Measurements from ENCODE around the gene CRCP.
A peak's percentile ranks its signal among the peaks of the same experiment; 100 is the strongest.
"Not testable (repeated sequence)": the region's sequence is repeated elsewhere in the genome, so short reads cannot be mapped to it uniquely, and the experiment has no call there.

CRCP gene

GRCh38 chr7:66114743-66115649 is at the start of gene CRCP:
TSS of gene CRCP (plus strand) at chr7:66114847. CDS start at chr7:66114963, 116 bp downstream.
- DNase-seq (ENCODE audit: low read depth): no peak
- TF ChIP-seq, protein P1, sequence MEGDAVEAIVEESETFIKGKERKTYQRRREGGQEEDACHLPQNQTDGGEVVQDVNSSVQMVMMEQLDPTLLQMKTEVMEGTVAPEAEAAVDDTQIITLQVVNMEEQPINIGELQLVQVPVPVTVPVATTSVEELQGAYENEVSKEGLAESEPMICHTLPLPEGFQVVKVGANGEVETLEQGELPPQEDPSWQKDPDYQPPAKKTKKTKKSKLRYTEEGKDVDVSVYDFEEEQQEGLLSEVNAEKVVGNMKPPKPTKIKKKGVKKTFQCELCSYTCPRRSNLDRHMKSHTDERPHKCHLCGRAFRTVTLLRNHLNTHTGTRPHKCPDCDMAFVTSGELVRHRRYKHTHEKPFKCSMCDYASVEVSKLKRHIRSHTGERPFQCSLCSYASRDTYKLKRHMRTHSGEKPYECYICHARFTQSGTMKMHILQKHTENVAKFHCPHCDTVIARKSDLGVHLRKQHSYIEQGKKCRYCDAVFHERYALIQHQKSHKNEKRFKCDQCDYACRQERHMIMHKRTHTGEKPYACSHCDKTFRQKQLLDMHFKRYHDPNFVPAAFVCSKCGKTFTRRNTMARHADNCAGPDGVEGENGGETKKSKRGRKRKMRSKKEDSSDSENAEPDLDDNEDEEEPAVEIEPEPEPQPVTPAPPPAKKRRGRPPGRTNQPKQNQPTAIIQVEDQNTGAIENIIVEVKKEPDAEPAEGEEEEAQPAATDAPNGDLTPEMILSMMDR (IDR thresholded peaks at IDR 0.05; ENCODE audit: control insufficient read depth, insufficient read depth, low read depth, low read length, missing control alignments): peak; percentile 40

DNA sequence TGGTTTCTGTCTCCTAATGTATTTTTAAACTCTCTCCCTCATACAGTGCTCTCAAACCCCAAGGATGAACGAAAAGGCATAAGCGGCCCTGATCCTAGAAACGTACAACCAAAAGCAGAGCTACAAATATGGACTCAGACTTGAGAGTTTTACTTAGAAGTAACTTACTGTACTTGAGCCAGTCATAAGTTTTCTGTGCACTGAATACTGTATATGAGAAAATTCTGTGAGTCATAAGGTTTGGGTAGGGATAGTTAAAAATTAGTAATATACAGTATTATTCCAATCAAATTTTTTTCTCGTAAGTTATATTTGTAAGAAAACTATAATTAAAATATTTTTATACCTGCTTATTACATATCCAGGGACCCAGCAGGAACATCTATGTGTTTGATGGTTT is 44.9 kb upstream of the CRCP start:
- no peak for DNase-seq (ENCODE audit: low read depth)
- H3K4me3 ChIP-seq (ENCODE audit: control insufficient read depth, low read depth, low read length): no peak overlapping the region
- TF ChIP-seq, protein P1 (IDR thresholded peaks at IDR 0.05; ENCODE audit: control insufficient read depth, insufficient read depth, low read depth, low read length, missing control alignments): no peak

More at GRCh38 chr7:66114743-66115649, at the start of gene CRCP:
- H3K4me3 ChIP-seq (ENCODE audit: control insufficient read depth, low read depth, low read length): peak within 1 kb of the TSS; percentile 88

DNA sequence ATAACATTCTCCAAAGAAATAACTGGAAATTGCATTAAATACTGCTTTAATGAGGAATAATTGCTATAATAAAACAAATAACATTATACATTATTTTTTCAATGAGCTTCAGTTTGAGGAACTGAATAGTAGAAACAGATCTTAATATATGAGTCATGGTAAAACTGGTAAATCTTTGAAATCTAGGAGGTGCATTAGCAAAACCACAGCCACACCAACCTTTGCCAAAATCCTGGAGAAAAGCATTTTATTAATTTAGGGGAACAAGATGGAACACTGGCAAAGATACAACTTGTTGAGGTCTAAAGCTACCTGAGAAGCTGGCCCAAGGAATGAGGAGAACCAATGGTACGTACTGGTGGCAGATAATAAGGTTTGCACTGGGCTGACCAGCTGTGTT is 44.4 kb upstream of the CRCP start:
- TF ChIP-seq, protein P1 (IDR thresholded peaks at IDR 0.05; ENCODE audit: control insufficient read depth, insufficient read depth, low read depth, low read length, missing control alignments): no peak
- no peak for DNase-seq (ENCODE audit: low read depth)

GRCh38 chr7:66072208-66072607 is 42.4 kb upstream of the CRCP start:
- H3K4me3 ChIP-seq (ENCODE audit: control insufficient read depth, low read depth, low read length); DNase-seq (ENCODE audit: low read depth): not testable (repeated sequence)

More for the DNA sequence above, 44.4 kb upstream of the CRCP start:
- H3K4me3 ChIP-seq (ENCODE audit: control insufficient read depth, low read depth, low read length): no peak overlapping the region

GRCh38 chr7:66075590-66076461 is 38.8 kb upstream of the CRCP start, which contains the start of gene ASL:
TSS of gene ASL (plus strand) at chr7:66075819. CDS start at chr7:66076082, 263 bp downstream.
- H3K4me3 ChIP-seq (ENCODE audit: control insufficient read depth, low read depth, low read length): peak within 1 kb of the TSS; percentile 87
- no peak for DNase-seq (ENCODE audit: low read depth)
- TF ChIP-seq, protein P1 (IDR thresholded peaks at IDR 0.05; ENCODE audit: control insufficient read depth, insufficient read depth, low read depth, low read length, missing control alignments): no peak

DNA sequence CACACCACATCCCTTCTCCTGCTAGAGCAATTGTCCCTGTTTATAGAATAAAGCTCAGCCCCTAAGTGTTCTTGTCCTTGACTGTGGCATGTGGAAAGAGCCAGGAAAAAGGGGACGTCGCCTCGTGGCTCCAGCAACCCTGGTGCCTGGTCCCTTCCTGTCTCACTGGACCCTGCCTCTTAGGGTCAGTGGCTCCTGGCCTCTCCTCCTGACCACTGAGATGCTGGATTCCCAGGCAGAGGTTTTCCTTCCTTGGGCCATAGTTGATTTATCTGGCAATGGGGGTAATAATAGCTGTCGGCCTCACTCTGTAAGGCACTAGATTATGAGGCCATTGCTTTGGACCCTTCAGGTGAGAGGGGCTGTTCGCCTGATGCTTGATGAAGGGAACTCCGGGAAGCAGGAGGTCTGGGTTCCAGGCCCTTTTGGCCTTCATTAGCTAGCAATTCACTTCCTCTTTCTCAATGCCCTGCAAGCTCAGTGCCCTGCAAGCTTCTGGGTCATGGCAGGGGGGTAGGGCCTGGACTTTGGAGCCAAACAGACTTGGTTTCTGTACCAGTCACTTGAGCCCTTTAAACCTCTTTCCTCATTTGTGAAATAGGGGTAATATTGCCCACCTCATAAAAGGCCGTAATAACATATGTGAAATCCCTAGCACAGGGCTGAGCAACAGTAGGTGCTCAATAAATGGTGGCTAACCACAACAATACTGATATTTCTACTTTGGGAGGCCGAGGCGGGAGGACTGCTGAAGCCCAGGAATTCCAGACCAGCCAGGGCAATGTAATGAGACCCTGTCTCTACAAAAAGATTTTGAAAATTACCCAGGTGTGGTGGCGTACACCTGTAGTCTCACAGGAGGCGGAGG is 38.0 kb upstream of the CRCP start:
- TF ChIP-seq, protein P1 (IDR thresholded peaks at IDR 0.05; ENCODE audit: control insufficient read depth, insufficient read depth, low read depth, low read length, missing control alignments): no peak
- peak overlapping the region; percentile 87 for H3K4me3 ChIP-seq (ENCODE audit: control insufficient read depth, low read depth, low read length)
- DNase-seq (ENCODE audit: low read depth): no peak

All from AG09309 (cell line).